PC-9 (cell line): ENCODE measurements around the gene COX14.

Experiments used
- EZH2 ChIP-seq: fragments of 200-600 bp; sonication (generic); IDR thresholded peaks from 2 replicates; pipeline ENCODE4 v1.8.0; 2017; ENCODE audit warnings: antibody characterized with exemption, low read depth
- TF ChIP-seq, protein P1 (sequence below): fragments of 200-600 bp; sonication (generic); conservative IDR thresholded peaks from 2 replicates; pipeline ENCODE4 v1.6.1; 2017; ENCODE audit warnings: mixed run types, antibody characterized with exemption, mild to moderate bottlenecking, moderate library complexity

DNA sequence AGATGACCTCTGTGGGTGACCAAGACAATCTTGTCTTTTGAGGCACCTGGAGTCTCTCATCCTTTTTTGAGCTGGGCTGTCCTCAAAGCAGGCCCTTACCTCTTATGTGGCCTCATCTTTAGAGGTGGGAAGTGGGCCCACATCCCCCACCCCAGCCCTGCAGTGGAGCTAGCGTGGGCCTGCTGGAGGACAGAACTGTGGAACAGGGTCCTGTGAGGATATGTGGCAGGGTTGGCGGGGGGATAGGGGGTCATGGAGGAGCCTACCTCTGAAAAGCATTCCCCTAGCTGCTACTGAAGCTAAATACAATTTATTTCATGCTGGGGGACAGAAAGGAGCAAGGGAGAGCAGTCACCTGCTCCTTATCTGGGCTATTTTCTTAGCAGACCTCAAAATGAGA lies 8.7 kb upstream of the COX14 start:
- TF ChIP-seq EZH2: no peak
- TF ChIP-seq, protein P1, sequence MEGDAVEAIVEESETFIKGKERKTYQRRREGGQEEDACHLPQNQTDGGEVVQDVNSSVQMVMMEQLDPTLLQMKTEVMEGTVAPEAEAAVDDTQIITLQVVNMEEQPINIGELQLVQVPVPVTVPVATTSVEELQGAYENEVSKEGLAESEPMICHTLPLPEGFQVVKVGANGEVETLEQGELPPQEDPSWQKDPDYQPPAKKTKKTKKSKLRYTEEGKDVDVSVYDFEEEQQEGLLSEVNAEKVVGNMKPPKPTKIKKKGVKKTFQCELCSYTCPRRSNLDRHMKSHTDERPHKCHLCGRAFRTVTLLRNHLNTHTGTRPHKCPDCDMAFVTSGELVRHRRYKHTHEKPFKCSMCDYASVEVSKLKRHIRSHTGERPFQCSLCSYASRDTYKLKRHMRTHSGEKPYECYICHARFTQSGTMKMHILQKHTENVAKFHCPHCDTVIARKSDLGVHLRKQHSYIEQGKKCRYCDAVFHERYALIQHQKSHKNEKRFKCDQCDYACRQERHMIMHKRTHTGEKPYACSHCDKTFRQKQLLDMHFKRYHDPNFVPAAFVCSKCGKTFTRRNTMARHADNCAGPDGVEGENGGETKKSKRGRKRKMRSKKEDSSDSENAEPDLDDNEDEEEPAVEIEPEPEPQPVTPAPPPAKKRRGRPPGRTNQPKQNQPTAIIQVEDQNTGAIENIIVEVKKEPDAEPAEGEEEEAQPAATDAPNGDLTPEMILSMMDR: no peak
